C4-2B (cell line): ENCODE measurements around the gene SREBF1.

Experiments
- CTCF ChIP-seq: fragments of 450-650 bp; conservative IDR thresholded peaks from 2 replicates; pipeline ENCODE4 v1.5.1; 2017; ENCODE audit warnings: mild to moderate bottlenecking
- ZFX ChIP-seq: fragments of 450-650 bp; IDR thresholded peaks from 2 replicates; pipeline ENCODE4 v1.6.1; 2017

GRCh38 chr17:17807440-17807839 lies 29.3 kb downstream of the SREBF1 start:
- TF ChIP-seq CTCF (no peak), ZFX (no peak)
